Right hindlimb (tissue), 1 donor: ENCODE measurements around the gene PAPOLG.
"Not testable (repeated sequence)": the region's sequence is repeated elsewhere in the genome, so short reads cannot be mapped to it uniquely, and the experiment has no call there.

Experiments
- DNase-seq: peaks from one replicate; pipeline ENCODE4 v3.0.0-alpha.2; 2018

PAPOLG gene

DNA sequence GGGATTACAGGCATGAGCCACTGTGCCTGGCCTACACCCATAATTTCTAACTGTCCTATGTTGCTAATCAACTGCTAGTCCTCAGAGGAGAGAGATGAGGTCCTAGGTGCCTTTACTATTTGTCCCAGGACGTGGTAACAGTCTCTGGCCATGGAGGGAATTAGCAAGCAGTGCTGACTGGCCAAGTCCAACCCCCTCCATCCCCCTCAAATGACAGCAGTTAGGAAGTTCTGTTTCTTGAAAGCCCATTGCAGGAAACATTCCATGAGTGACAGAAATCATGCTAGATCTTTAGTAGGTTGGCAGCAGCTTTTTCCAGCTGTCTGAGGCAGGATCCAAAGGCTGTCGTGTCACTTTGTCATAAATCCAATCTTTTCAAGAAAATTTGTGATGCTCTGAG lies 69.6 kb downstream of the PAPOLG start:
- DNase-seq: no peak

DNA sequence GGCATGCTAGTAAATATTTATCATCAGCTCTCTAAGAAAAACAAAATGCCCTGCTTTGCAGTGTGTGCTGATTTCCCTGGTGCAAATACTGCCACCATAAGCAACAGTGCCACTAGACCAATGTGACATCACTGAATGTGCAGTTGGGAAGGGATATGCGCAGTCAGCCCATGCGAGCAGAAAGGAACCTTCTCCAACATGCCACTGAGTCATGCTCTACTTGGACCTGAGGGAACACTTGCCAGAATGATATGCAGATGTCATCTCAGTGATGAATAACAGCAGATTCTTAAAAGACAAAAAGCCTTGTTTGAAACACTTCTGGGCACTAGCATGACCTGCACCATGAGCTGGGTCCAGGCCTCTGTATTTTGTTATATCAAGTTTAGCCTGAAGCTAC lies 70.0 kb downstream of the PAPOLG start:
- no peak for DNase-seq

- DNase-seq: not testable (repeated sequence)
Measured at GRCh38 chr2:60826860-60827259, 70.8 kb downstream of the PAPOLG start.

- no peak for DNase-seq
Measured at GRCh38 chr2:60827369-60827768, 71.3 kb downstream of the PAPOLG start.

DNA sequence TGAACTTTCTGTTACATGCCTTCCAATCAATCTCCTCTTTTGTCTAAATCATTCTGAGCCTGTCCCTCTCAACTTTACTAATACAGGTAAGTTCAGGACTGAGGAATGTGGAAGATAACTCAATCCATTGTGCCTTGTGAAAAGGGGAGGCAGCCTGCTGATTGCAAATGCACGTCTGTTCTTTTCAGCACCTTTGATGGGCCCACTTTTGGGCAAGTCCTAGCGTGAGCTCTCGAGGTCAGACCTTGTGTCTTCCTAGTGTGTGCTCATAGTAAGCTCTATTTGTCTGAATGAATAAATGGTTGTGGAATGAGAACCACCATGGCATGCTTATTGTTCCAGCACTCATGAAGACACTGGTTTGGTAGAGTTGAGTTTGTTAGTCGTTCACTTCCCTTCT lies 74.9 kb downstream of the PAPOLG start:
- DNase-seq: no peak

GRCh38 chr2:60831921-60832320 lies 75.9 kb downstream of the PAPOLG start:
- DNase-seq: no peak

GRCh38 chr2:60832621-60833020 lies 76.6 kb downstream of the PAPOLG start:
- DNase-seq: no peak

DNA sequence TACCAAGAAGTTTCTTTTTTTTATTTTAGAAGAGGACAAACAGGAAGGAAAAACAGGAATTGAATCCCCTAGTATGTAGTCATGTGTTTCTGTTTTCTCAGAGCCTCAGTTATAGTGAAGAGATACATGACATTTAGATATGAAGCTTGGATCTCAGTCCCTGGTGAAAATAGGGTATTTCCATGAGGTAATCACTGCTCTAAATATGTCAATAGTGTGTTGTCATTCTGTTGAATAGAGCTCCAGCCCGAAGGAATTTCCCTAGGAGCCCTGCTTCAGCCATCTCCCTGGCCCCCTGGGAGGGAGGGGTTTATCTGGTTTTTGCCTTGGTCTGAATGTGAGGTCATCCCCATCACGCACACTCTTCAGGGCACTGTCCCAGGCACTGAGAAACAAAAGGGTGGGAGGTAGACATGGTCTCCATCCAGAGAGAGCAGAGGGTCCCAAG lies 78.2 kb downstream of the PAPOLG start:
- no peak for DNase-seq

DNA sequence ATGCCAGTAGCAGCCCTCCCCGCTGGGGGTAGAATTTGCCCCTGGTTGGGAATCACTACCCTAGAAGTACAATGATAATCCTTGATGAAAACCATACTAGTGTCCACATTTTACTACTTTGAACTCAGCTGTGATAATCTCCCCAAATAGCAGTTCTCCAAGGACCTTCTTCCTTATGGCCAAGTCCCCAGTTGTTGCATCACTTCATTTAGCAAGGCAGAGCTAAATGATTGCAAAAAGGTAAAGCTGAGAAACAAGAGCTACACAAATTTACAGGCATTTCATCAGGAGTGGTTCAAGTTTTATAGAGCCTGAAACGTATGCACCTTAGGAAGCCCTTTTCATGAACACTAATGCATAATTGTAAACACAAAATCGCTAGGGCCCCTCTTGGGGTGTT lies 80.4 kb downstream of the PAPOLG start:
- no peak for DNase-seq

DNA sequence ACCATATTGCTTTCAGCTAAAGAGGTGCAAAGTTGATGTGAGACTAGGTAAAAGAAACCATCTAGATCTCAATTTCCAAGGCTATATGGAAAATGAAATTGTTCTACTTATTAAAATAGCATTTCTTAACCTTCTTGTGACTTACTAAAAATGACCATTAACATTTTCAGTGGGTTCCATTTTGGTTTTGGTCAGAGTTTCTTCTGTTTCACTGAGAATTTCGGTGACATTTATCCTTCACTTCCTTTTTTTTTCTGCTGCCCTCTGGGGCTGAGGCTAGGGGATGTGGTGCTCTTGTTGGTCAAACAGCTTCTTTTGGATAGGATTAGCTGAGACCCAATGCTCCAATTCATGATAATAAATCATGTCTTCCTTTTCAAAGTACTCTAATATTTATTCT lies 81.1 kb downstream of the PAPOLG start:
- no peak for DNase-seq

- DNase-seq: no peak
Measured at GRCh38 chr2:60838481-60838880, 82.4 kb downstream of the PAPOLG start.

DNA sequence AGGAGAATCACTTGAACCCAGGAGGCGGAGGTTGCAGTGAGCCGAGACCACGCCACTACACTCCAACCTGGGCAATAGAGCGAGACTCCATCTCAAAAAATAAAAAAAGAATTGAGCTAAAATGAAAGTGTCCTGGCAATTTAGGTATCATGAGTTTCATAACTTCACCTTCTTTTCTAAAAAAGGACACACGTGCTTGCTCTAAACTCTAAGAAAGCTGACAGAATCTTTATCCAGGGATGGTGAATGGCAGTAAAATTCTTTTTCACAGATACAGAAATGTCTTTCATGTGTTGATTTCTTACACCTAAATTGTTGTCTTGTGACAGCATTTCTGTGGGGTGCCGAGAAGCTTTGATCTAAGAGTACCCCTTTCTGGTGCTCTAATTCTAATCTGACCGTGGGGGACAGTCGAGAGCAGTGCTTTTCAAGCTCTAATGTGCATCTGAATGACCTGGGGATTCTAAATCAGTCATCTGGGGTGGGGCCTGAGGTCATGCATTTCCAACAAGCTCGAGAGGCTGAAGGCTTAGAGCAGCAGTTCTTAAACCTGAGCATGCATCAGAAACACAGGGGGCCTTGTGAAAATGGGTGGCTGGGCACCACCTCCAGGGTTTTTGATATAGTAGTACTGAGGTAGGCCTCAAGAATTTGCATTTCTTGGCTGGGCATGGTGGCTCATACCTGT lies 83.2 kb downstream of the PAPOLG start:
- no peak for DNase-seq

DNA sequence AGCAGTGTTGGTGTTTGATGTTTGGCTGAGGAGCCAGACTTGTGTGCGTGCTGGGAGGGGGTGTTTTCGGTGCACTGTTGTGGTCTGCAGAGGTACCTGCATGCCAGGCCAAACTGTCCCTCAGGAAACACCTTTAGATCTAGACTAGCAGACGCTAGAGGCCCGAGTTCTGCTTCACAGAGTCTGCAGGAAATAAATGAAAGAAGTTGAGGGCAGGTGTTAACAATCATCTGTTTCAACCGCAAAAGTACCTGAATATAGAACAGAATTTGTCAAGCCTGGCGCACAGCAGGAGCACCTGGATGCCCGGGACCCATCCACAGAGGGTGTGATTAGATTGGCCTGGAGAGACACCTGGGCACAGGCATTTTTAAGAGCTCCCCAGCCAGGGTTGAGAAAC lies 84.8 kb downstream of the PAPOLG start:
- no peak for DNase-seq

GRCh38 chr2:60843006-60843405 lies 86.9 kb downstream of the PAPOLG start:
- no peak for DNase-seq

DNA sequence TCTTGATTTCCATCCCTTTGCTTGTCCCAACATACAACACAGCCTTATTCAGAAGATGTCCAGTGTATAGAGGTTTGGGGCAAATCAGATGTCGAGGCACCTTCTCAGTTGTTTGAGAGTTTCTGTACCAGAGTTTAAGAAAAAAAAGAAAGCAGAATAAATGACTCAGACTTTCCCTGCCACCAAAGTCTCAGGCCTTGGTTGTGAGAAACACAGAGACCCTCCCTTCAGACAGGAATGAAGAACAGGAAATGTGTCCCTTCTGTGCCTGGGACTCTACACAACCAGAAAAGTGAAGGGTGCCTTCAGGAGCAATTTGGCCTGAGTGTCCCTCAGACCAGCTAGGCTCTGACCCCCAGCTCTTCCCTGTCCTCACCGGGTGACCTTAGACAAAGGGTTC lies 88.0 kb downstream of the PAPOLG start:
- no peak for DNase-seq

DNA sequence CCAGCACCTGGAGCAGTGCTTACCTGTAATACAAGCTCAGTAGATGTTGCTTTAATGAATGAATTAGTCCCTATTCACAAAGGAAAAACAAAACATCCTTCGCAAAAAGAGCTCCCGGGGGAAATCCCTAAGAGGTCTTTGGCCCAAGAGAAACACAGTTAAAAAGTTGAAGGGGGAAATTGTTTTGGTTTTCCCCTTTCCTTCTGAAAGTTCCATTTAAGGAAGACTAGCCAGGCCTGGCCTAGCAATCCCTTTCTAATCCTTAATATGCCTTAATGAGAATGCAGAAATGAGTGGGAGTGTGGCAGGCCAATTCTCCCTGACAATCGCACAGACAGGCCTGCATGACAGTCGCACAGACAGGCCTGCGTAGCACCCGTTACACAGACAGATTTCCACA lies 91.8 kb downstream of the PAPOLG start:
- no peak for DNase-seq
